GM19240 (cell line): ENCODE results near the gene SVEP1.

Experiments
- DNase-seq: peaks from one replicate; pipeline ENCODE4 v3.0.0; 2011; ENCODE audit warnings: low spot score; ENCODE audit not compliant: insufficient read length

Gene SVEP1

DNA sequence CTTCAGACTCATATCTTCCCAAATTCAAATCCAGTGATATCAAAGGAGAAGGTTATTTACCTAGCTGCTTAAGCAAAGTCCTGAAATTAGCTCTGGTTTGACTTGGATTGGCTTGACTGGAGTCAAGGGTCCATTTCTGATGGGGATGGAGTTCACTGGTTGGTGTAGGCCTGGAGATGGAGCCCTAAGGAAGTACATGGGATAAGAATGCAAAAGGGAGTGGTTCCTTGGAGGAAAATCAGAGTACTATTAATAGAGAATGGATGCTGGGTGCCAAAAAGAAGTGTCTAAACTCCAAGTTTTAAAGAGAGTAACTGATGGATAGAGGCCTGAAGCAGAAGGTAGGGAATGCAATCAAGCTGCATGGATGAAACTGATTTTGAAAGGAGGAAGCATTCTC lies 255.7 kb downstream of the SVEP1 start:
- no peak for DNase-seq

DNA sequence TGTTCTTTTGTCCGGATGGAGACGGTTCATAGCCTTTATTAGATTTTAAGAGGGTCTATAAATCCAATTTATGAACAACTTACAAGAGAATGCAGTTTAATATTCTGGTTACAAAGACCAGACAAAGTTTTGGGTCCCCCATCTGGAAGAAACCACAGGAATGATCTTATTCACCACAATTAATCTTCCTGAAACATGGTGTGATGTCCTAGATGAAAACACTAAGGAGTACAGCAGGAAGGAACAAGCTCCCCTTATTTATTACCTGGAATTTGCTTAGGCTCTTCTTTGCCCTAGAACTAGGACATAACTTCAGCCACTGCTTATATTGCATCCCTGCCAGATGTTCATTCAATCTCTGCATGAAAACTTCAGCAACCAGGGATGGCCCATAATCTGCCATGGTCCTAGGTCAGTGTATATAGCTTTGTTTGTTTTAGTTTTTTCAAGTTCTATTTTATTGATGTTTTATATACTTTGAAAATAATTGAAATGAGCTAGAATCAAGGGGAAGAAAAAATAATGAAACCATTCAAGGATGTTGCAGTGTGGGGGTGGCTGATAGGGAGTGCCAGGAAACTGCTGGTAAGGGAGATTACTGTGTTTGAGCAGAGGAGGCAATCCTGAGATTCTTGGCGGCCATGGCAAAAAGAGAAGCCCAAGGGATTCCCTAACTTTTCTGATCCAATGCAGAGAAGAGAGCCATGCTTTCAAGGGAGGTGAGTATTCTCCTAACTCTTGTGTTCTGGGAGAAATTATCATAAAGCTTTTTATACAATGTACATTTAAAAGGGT lies 258.7 kb downstream of the SVEP1 start:
- no peak for DNase-seq

DNA sequence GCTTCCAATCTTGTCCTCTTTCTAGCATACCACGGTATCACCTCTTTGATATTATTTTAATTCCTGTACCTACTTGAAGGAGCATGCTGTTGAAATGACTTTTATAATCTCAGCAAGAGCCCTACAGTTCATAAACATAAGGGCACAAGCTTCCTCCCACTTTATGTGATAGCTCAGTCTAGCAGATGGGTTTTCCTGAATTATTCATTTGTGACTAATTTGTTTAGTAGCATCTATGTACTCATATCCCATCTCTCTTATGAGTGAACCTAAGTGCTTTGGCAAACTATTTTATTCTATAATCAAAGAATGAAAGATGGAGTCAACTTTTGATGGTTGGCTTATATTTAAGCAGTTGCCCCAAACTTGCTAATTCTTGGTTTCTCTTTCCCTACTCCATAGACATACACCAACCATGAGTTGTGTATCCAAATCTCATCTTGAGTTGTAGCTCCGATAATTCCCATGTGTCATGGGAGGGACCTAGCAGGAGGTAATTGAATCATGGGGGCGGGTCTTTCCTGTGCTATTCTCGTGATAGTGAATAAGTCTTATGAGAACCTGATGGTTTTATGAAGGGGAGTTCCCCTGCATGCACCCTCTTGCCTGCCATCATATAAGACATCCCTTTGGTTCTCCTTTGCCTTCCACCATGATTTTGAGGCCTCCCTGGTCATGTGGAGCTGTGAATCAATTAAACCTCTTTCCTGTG lies 259.6 kb downstream of the SVEP1 start:
- DNase-seq = no peak

DNA sequence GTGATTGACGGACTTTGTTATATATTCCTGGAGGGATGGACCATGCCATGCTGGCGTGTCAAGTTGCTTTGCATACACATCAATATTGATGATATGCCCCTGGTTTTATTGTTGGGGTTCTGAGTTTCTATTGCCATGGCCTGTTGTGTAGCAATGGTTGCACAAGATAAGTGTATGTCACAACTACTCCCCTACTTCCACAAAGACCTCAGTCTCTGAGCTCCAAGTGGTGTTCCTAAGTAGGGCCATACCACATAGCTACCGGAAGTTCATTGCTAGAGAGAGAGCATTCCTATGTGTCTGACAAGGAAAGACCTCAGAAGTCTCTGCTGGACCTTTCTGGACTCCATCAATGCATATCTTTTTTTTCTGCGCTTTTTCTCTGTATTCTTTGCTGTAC lies 261.6 kb downstream of the SVEP1 start:
- DNase-seq = no peak

GRCh38 chr9:110316261-110317075 lies 263.1 kb downstream of the SVEP1 start:
- DNase-seq = peak; percentile 28
